H9 (cell line): Measurements from ENCODE around the gene CCN5. TPM values are rescaled to one million over a fixed set of nuclear protein-coding genes. Genes with fewer than 3 reads are reported as not detected.

Experiments
- DNase-seq: peaks from one replicate; pipeline ENCODE4 v3.0.0-alpha.2; 2017
- H2AFZ ChIP-seq: one replicate; pipeline ENCODE4 v1.6.1; 2013; ENCODE audit warnings: mild to moderate bottlenecking, low read length, control low read depth, moderate library complexity
- H2AK5ac ChIP-seq: 2 replicates; pipeline ENCODE4 v1.6.1; 2013; ENCODE audit warnings: low read length, control low read depth, mixed read lengths; ENCODE audit not compliant: insufficient read length
- H2BK120ac ChIP-seq: one replicate; pipeline ENCODE4 v1.6.1; 2013; ENCODE audit warnings: low read depth, mild to moderate bottlenecking, low read length, control low read depth, inconsistent platforms; ENCODE audit not compliant: poor library complexity, severe bottlenecking
- H2BK12ac ChIP-seq: 2 replicates; pipeline ENCODE4 v1.6.1; 2013; ENCODE audit warnings: low read length, control low read depth, mixed read lengths, low read depth; ENCODE audit not compliant: insufficient read length
- H2BK15ac ChIP-seq: 2 replicates; pipeline ENCODE4 v1.6.1; 2013; ENCODE audit warnings: low read depth, low read length, control low read depth
- H2BK20ac ChIP-seq: one replicate; pipeline ENCODE4 v1.6.1; 2013; ENCODE audit warnings: low read depth, mild to moderate bottlenecking, low read length, control low read depth, inconsistent platforms; ENCODE audit not compliant: poor library complexity, severe bottlenecking
- H2BK5ac ChIP-seq: 2 replicates; pipeline ENCODE4 v1.6.1; 2013; ENCODE audit warnings: low read length, control low read depth, mixed read lengths; ENCODE audit not compliant: insufficient read length
- H3K14ac ChIP-seq: 2 replicates; pipeline ENCODE4 v1.6.1; 2013; ENCODE audit warnings: low read length, control low read depth; ENCODE audit not compliant: insufficient read depth
- H3K18ac ChIP-seq: 2 replicates; pipeline ENCODE4 v1.6.1; 2013; ENCODE audit warnings: low read depth, mild to moderate bottlenecking, mixed read lengths, low read length, control low read depth; ENCODE audit not compliant: insufficient read length
- H3K23ac ChIP-seq: 2 replicates; pipeline ENCODE4 v1.6.1; 2013; ENCODE audit warnings: low read length, control low read depth, mixed read lengths, low read depth; ENCODE audit not compliant: insufficient read length
- H3K23me2 ChIP-seq: 2 replicates; pipeline ENCODE4 v1.6.1; 2013; ENCODE audit warnings: low read depth, mild to moderate bottlenecking, mixed read lengths, low read length, control low read depth; ENCODE audit not compliant: insufficient read length, poor library complexity, severe bottlenecking
- H3K27ac ChIP-seq: 2 replicates; pipeline ENCODE4 v1.5.1; 2013; ENCODE audit warnings: low read length, control low read depth, mixed read lengths, low read depth; ENCODE audit not compliant: insufficient read length
- H3K27me3 ChIP-seq: 2 replicates; pipeline ENCODE4 v1.6.1; 2013; ENCODE audit warnings: low read length, control low read depth, inconsistent platforms; ENCODE audit not compliant: insufficient read depth
- H3K4ac ChIP-seq: 2 replicates; pipeline ENCODE4 v1.6.1; 2013; ENCODE audit warnings: low read depth, mild to moderate bottlenecking, control low read depth, inconsistent platforms, low read length, moderate library complexity
- H3K4me1 ChIP-seq: 2 replicates; pipeline ENCODE4 v1.6.1; 2013; ENCODE audit warnings: low read length, control low read depth, inconsistent platforms; ENCODE audit not compliant: insufficient read depth
- H3K4me2 ChIP-seq: 2 replicates; pipeline ENCODE4 v1.6.1; 2013; ENCODE audit warnings: low read length, control low read depth, mixed read lengths; ENCODE audit not compliant: insufficient read length, insufficient read depth
- H3K56ac ChIP-seq: 2 replicates; pipeline ENCODE4 v1.6.1; 2013; ENCODE audit warnings: low read depth, mild to moderate bottlenecking, mixed read lengths, low read length, control low read depth; ENCODE audit not compliant: insufficient read length
- H3K79me1 ChIP-seq: 2 replicates; pipeline ENCODE4 v1.6.1; 2013; ENCODE audit warnings: low read depth, mild to moderate bottlenecking, moderate library complexity, low read length, control low read depth, inconsistent platforms; ENCODE audit not compliant: insufficient read depth, poor library complexity, severe bottlenecking
- H3K79me2 ChIP-seq: 2 replicates; pipeline ENCODE4 v1.6.1; 2013; ENCODE audit warnings: low read length, control low read depth, inconsistent platforms; ENCODE audit not compliant: insufficient read depth
- H3K9ac ChIP-seq: 2 replicates; pipeline ENCODE4 v1.6.1; 2013; ENCODE audit warnings: low read length, control low read depth, mixed read lengths; ENCODE audit not compliant: insufficient read length; ENCODE audit errors: extremely low read depth
- H3K9me3 ChIP-seq: one replicate; pipeline ENCODE4 v1.6.1; 2013; ENCODE audit warnings: low read depth, low read length, inconsistent platforms; ENCODE audit not compliant: control insufficient read depth
- H3T11ph ChIP-seq: one replicate; pipeline ENCODE4 v1.6.1; 2013; ENCODE audit warnings: mild to moderate bottlenecking, low read length, control low read depth, inconsistent platforms
- H4K20me1 ChIP-seq: one replicate; pipeline ENCODE4 v1.6.1; 2013; ENCODE audit not compliant: control insufficient read depth, insufficient read length, insufficient read depth
- H4K5ac ChIP-seq: 2 replicates; pipeline ENCODE4 v1.6.1; 2013; ENCODE audit warnings: low read depth, mild to moderate bottlenecking, mixed read lengths, low read length, control low read depth; ENCODE audit not compliant: insufficient read length
- H4K8ac ChIP-seq: replicated peaks from 2 replicates; pipeline ENCODE4 v1.6.1; 2013; ENCODE audit warnings: low read length, control low read depth, mixed read lengths, low read depth; ENCODE audit not compliant: insufficient read length
- H4K91ac ChIP-seq: 2 replicates; pipeline ENCODE4 v1.6.1; 2013; ENCODE audit warnings: low read depth, mild to moderate bottlenecking, moderate library complexity, mixed read lengths, low read length, control low read depth; ENCODE audit not compliant: insufficient read length
- H3K27ac Mint-ChIP-seq, 3 experiments: 2 replicates in 2 of 3; 3 replicates in 1 of 3; pipeline ENCODE4 v1.8.0; 2020 to 2021; ENCODE audit warnings: mixed read lengths in 3 of 3, mild to moderate bottlenecking in 1 of 3, moderate library complexity in 1 of 3
- H3K27me3 Mint-ChIP-seq: 2 replicates; pipeline ENCODE4 v1.8.0; 2021; ENCODE audit warnings: low read depth, mild to moderate bottlenecking, moderate library complexity, mixed read lengths
- H3K36me3 Mint-ChIP-seq, 3 experiments: 2 replicates in 2 of 3; 3 replicates in 1 of 3; pipeline ENCODE4 v1.8.0; 2020 to 2021; ENCODE audit warnings: low read depth in 3 of 3, mixed read lengths in 3 of 3; ENCODE audit not compliant: insufficient read depth in 1 of 3
- H3K4me1 Mint-ChIP-seq, 2 experiments: 2 replicates each; pipeline ENCODE4 v1.8.0; 2020; ENCODE audit warnings: mixed read lengths in 2 of 2
- H3K4me3 Mint-ChIP-seq, 2 experiments: 2 replicates in 1 of 2; 3 replicates in 1 of 2; pipeline ENCODE4 v1.8.0; 2020 to 2021; ENCODE audit warnings: mild to moderate bottlenecking in 2 of 2, mixed read lengths in 2 of 2, moderate library complexity in 1 of 2
- H3K9me3 Mint-ChIP-seq, 2 experiments: 2 replicates in 1 of 2; 3 replicates in 1 of 2; pipeline ENCODE4 v1.8.0; 2020; ENCODE audit warnings: mild to moderate bottlenecking in 2 of 2, mixed read lengths in 2 of 2, moderate library complexity in 1 of 2
- WGBS: extraction: QIAGEN DNeasy Blood & Tissue Kit; methylation state at CpG from one replicate; pipeline ENCODE4 v1.1.7; 2013; ENCODE audit warnings: missing lambda C conversion rate, low lambda C conversion rate, mixed read lengths; ENCODE audit not compliant: insufficient read length; ENCODE audit errors: extremely low coverage; 5-methylcytosine and 5-hydroxymethylcytosine counted together
- total RNA-seq: library from RNA; stranded (reverse); gene quantifications from 2 replicates; pipeline ENCODE4 v1.2.1, GENCODE V29; 2021
- TF ChIP-seq, protein P1 (sequence below): fragments of 200-600 bp; sonication (generic); conservative IDR thresholded peaks from 3 replicates; pipeline ENCODE4 v1.8.0; 2021; ENCODE audit warnings: antibody characterized with exemption, mild to moderate bottlenecking

CCN5 gene
- total RNA-seq, 1 experiment from 2014 or later, result not detected

DNA sequence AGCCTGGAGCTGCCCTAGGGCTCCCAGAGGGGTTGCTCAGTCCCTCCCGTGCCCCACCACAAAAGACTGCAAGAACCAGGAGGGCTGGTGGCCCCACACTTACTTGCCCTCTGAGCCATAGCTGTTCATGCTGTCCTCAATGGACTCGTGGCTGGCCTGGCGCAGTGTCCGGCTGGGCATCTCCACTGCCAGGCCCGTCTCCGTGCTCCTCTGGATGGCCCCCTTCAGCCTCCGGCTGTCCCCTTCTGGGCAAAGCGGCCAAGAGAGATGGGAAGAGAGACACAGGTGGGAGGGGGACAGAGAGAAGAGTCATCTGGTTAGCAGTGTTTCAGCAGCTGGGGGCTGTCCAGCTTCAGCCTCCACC, 56.0 kb downstream of the CCN5 start:
- Mint-ChIP-seq H3K36me3 (peaks cover 0 to 11% (median 0%) of the 10 kb centered on the region in 3 experiments; a peak in 4 of 7 replicates), H3K4me1 (peaks cover 5 to 8% of the 10 kb centered on the region in 2 experiments; a peak in 3 of 4 replicates), H3K27me3 (peaks cover 1% of the 10 kb centered on the region; the same call in 1 of the 2 replicates), H3K4me3 (no peak overlapping the region), H3K27ac (no peak overlapping the region), H3K9me3 (no peaks in the 10 kb centered on the region)
- H3K79me1 ChIP-seq, result no peaks in the 10 kb centered on the region
- no peak overlapping the region for H3K18ac ChIP-seq
- no peak overlapping the region for H3K9ac ChIP-seq
- no peak overlapping the region for H2AFZ ChIP-seq
- no peak overlapping the region for H3K4ac ChIP-seq
- H2BK12ac ChIP-seq, result no peak overlapping the region
- no peak overlapping the region for H2BK120ac ChIP-seq
- H3K27ac ChIP-seq, result no peak overlapping the region
- H3K23ac ChIP-seq, result no peak overlapping the region
- H4K91ac ChIP-seq, result no peak overlapping the region
- no peak overlapping the region for H3K56ac ChIP-seq
- TF ChIP-seq, protein P1, sequence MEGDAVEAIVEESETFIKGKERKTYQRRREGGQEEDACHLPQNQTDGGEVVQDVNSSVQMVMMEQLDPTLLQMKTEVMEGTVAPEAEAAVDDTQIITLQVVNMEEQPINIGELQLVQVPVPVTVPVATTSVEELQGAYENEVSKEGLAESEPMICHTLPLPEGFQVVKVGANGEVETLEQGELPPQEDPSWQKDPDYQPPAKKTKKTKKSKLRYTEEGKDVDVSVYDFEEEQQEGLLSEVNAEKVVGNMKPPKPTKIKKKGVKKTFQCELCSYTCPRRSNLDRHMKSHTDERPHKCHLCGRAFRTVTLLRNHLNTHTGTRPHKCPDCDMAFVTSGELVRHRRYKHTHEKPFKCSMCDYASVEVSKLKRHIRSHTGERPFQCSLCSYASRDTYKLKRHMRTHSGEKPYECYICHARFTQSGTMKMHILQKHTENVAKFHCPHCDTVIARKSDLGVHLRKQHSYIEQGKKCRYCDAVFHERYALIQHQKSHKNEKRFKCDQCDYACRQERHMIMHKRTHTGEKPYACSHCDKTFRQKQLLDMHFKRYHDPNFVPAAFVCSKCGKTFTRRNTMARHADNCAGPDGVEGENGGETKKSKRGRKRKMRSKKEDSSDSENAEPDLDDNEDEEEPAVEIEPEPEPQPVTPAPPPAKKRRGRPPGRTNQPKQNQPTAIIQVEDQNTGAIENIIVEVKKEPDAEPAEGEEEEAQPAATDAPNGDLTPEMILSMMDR, result no peak
- H3K79me2 ChIP-seq, result no peaks in the 10 kb centered on the region
- H4K20me1 ChIP-seq, result no peaks in the 10 kb centered on the region
- H3T11ph ChIP-seq, result no peak overlapping the region
- H2AK5ac ChIP-seq, result no peak overlapping the region
- H2BK5ac ChIP-seq, result no peak overlapping the region
- H3K4me1 ChIP-seq, result 0 out of 2 replicates have a peak, but pooled peaks cover 2% of the 10 kb centered on the region
- no peaks in the 10 kb centered on the region for H3K9me3 ChIP-seq
- H3K14ac ChIP-seq, result no peak overlapping the region
- H3K23me2 ChIP-seq, result no peaks in the 10 kb centered on the region
- H3K4me2 ChIP-seq, result no peak overlapping the region
- no peak overlapping the region for H4K8ac ChIP-seq
- H3K27me3 ChIP-seq, result no peaks in the 10 kb centered on the region
- H2BK20ac ChIP-seq, result no peak overlapping the region
- no CpG with 5 or more reads among the region's 8 CpGs for WGBS
- H4K5ac ChIP-seq, result no peak overlapping the region
- DNase-seq, result no peak
- no peak overlapping the region for H2BK15ac ChIP-seq
